ENCODE measurements around the gene ARHGAP36.

DNA sequence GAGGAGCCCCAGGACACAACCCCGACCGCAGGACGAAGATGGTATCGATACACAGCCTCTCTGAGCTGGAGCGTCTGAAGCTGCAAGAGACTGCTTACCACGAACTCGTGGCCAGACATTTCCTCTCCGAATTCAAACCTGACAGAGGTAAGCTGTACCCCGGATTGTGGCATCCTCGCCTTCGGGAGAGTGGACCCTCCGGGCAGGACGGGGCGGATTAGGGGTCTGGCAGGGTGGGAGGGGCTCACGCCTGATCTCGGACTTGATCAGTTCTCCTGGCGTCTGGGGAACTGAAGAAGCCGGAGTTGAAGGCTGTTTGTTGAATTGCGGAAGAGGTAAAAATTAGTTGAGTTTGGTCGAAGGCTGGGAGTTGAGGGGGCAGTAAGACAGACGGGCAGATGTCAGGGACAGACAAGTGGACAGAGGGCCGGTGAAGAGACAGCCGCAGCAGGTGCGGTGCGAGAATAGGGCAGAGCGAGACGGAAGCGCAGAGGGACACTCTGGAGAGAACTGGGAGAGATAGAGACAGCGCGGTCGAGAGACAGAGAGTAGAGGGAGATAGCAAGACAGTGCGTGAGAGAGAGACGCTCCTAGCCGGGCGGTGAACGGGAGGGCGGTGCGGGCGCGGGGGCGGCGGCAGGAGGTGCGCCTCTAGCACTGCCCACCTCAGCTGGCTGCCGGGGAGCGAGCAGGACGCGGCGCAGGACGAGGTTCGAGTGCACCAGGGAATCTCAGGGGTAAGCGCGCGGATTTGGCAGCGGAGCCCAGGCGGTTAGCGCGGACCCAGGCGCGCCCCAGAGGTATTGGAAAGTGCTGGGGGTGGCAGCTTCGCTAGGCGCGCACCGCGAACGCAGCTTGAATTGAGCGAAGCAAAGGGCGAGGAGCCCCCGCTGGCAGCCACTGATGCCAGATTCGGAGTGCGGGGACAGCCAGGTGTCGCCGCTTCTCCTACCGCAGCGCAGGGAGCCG lies 23.9 kb downstream of the ARHGAP36 start:
- TF ChIP-seq POLR2A (IDR thresholded peaks at IDR 0.05; ENCODE audit: low read depth, low read length) (no peak), POLR2AphosphoS5 (IDR thresholded peaks at IDR 0.05; ENCODE audit: low read depth, low read length) (no peak), TAF1 (IDR thresholded peaks at IDR 0.05; ENCODE audit: low read depth, low read length) (no peak), SPI1 (IDR thresholded peaks at IDR 0.05; ENCODE audit: low read depth, low read length) (no peak), POU2F2 (IDR thresholded peaks at IDR 0.05; ENCODE audit: low read depth, low read length) (no peak), PAX5 (IDR thresholded peaks at IDR 0.05; ENCODE audit: insufficient read depth, low read length, severe bottlenecking) (no peak)

Measured in GM12891 (cell line).